K562 (cell line): ENCODE results near the gene ZNF48. TPM values are rescaled to one million over a fixed set of nuclear protein-coding genes. Genes with fewer than 3 reads are reported as not detected.
A peak's percentile ranks its signal among the peaks of the same experiment; 100 is the strongest.

Experiments used
- ASH1L ChIP-seq: fragments of 450-650 bp; IDR thresholded peaks from 2 replicates; pipeline ENCODE4 v1.6.1; 2018; ENCODE audit warnings: borderline replicate concordance, mild to moderate bottlenecking, low read depth; ENCODE audit not compliant: partially characterized antibody
- ATF3 ChIP-seq, 2 experiments: fragments of 450-650 bp in 1 of 2; sonication (generic) in 1 of 2; formaldehyde crosslinking in 1 of 2; IDR thresholded peaks in 1 of 2; conservative IDR thresholded peaks in 1 of 2; 2 replicates each; pipeline versions ENCODE4 v1.6.1 to v1.8.1; 2016 to 2023; ENCODE audit warnings: mild to moderate bottlenecking in 2 of 2, moderate library complexity in 2 of 2, inconsistent platforms in 1 of 2, missing genetic modification reagents in 1 of 2
- BRF1 ChIP-seq: IDR thresholded peaks from 3 replicates; pipeline ENCODE4 v1.6.1; 2011; ENCODE audit warnings: borderline replicate concordance, mild to moderate bottlenecking; ENCODE audit not compliant: insufficient read length; ENCODE audit errors: extremely low read depth
- BRF2 ChIP-seq: IDR thresholded peaks from 3 replicates; pipeline ENCODE4 v1.6.1; 2011; ENCODE audit warnings: borderline replicate concordance, mild to moderate bottlenecking; ENCODE audit not compliant: insufficient read length, insufficient read depth
- CHD4 ChIP-seq: fragments of 200-600 bp; sonication (generic); IDR thresholded peaks from 3 replicates; pipeline ENCODE4 v1.6.1; 2012; ENCODE audit warnings: low read depth, mild to moderate bottlenecking, mixed read lengths, low read length, inconsistent platforms; ENCODE audit not compliant: insufficient read depth, insufficient replicate concordance, poor library complexity, severe bottlenecking
- CREB3 ChIP-seq: fragments of 450-650 bp; conservative IDR thresholded peaks from 2 replicates; pipeline ENCODE4 v1.6.1; 2016; ENCODE audit warnings: missing genetic modification characterization, low read depth, mild to moderate bottlenecking, missing compliant biosample characterization, moderate library complexity
- EP400 ChIP-seq: fragments of 450-650 bp; IDR thresholded peaks from 2 replicates; pipeline ENCODE4 v1.6.1; 2017; ENCODE audit warnings: antibody characterized with exemption, mild to moderate bottlenecking, moderate library complexity
- L3MBTL2 ChIP-seq: fragments of 450-650 bp; IDR thresholded peaks from 2 replicates; pipeline ENCODE4 v1.6.1; 2016; ENCODE audit warnings: mild to moderate bottlenecking, moderate library complexity
- MCM5 ChIP-seq: fragments of 450-650 bp; IDR thresholded peaks from 2 replicates; pipeline ENCODE4 v1.6.1; 2016; ENCODE audit warnings: low read depth
- MITF ChIP-seq: IDR thresholded peaks from 2 replicates; pipeline ENCODE4 v1.6.1; 2014; ENCODE audit warnings: antibody characterized with exemption
- PHB ChIP-seq: fragments of 250-450 bp; sonication (Bioruptor Pico); IDR thresholded peaks from 2 replicates; pipeline ENCODE4 v1.5.0; 2021
- SOX6 ChIP-seq: fragments of 450-650 bp; IDR thresholded peaks from 2 replicates; pipeline ENCODE4 v1.6.1; 2014; ENCODE audit warnings: mild to moderate bottlenecking
- SP2 ChIP-seq: IDR thresholded peaks from 2 replicates; pipeline ENCODE4 v1.6.1; 2011; ENCODE audit warnings: mild to moderate bottlenecking, low read depth, low read length, moderate library complexity; ENCODE audit not compliant: poor library complexity, severe bottlenecking; ENCODE audit errors: extremely low read depth
- ZBTB43 ChIP-seq: sonication (generic); formaldehyde crosslinking; IDR thresholded peaks from 2 replicates; pipeline ENCODE4 v1.8.0; 2023; ENCODE audit warnings: mild to moderate bottlenecking, missing genetic modification reagents
- ZMIZ1 ChIP-seq, 2 experiments: fragments of 150-350 bp in 1 of 2; IDR thresholded peaks; 2 replicates each; pipeline ENCODE4 v1.6.1; 2012 to 2016; ENCODE audit warnings: low read depth in 2 of 2, low read length in 2 of 2, mild to moderate bottlenecking in 1 of 2, moderate library complexity in 1 of 2
- ZNF717 ChIP-seq: fragments of 250-450 bp; sonication (Bioruptor Pico); IDR thresholded peaks from 2 replicates; pipeline ENCODE4 v1.5.0; 2021
- polyA plus RNA-seq, 8 experiments: library from polyadenylated mRNA; depleted of rRNA in 4 of 8; stranded (reverse) in 5 of 8; unstranded in 3 of 8; fragments of >200 nt; fragmentation: Nextera tagmentation in 2 of 8; fragmentation: Illumina TruSeq in 1 of 8; extraction: Ambion mirVana in 2 of 8; extraction: Trizol in 1 of 8; gene quantifications; 2 replicates each; pipeline versions ENCODE4 v1.2.1 to v1.2.3, GENCODE V29; 2011 to 2014; ENCODE audit warnings: inconsistent platforms in 1 of 8, missing spikeins in 1 of 8
- total RNA-seq, 7 experiments: library from RNA; depleted of rRNA in 6 of 7; stranded (reverse); fragments of >200 nt in 6 of 7; fragmentation: Illumina TruSeq in 2 of 7; extraction: Trizol in 2 of 7; gene quantifications; 2 replicates each; pipeline versions ENCODE4 v1.2.1 to v1.2.3, GENCODE V29; 2011 to 2021; ENCODE audit warnings: low replicate concordance in 1 of 7

The ZNF48 gene
- total and polyA plus RNA-seq, 9 of the 15 experiments (the other 6 are each of a cell fraction or from before 2014, with no cell fraction given) = 0.38 to 11.6 (median 4.7) TPM

- TF ChIP-seq SP2 = peak; percentile 86
- TF ChIP-seq MITF = 0 out of 2 replicates have a peak, but pooled peaks have one; percentile 33
- TF ChIP-seq ASH1L = peak; percentile 67
- TF ChIP-seq CREB3 (tag) = no peak
- TF ChIP-seq ZBTB43 = no peak
- TF ChIP-seq BRF2 = no peak
- TF ChIP-seq ZMIZ1 (IDR thresholded peaks at IDR 0.05; ENCODE audit: low read depth in 2 of 2, low read length in 2 of 2) = peak in 1 of 2 experiments; percentile 95; a peak in 2 of 4 replicates
- TF ChIP-seq L3MBTL2 = peak; percentile 99
- TF ChIP-seq SOX6 = peak; percentile 76
- TF ChIP-seq PHB = no peak
- no peak for TF ChIP-seq MCM5
- TF ChIP-seq BRF1 = no peak
- peak; percentile 94 for TF ChIP-seq EP400
- no peak for TF ChIP-seq CHD4
- peak; percentile 74 for TF ChIP-seq ATF3 (IDR thresholded peaks at IDR 0.05)
- TF ChIP-seq ATF3 (CRISPR knock-in tag; conservative IDR thresholded peaks at IDR 0.05) = peak; percentile 46; the same call in 1 of the 2 replicates
- TF ChIP-seq ZNF717 (CRISPR knock-in tag) = no peak
These were observed 50.4 kb downstream of the ZNF48 start, which contains the start of gene SEPHS2 (continued) for GRCh38 chr16:30445408-30446202.
